HG02678 (cell line): ENCODE results near the gene RAB28.

Experiments used
- ATAC-seq: cut with Tn5 transposase; IDR thresholded peaks from one replicate; pipeline ENCODE4 v1.9.1; 2021; ENCODE audit warnings: mild to moderate bottlenecking, moderate library complexity; ENCODE audit not compliant: unreplicated experiment

The RAB28 gene

DNA sequence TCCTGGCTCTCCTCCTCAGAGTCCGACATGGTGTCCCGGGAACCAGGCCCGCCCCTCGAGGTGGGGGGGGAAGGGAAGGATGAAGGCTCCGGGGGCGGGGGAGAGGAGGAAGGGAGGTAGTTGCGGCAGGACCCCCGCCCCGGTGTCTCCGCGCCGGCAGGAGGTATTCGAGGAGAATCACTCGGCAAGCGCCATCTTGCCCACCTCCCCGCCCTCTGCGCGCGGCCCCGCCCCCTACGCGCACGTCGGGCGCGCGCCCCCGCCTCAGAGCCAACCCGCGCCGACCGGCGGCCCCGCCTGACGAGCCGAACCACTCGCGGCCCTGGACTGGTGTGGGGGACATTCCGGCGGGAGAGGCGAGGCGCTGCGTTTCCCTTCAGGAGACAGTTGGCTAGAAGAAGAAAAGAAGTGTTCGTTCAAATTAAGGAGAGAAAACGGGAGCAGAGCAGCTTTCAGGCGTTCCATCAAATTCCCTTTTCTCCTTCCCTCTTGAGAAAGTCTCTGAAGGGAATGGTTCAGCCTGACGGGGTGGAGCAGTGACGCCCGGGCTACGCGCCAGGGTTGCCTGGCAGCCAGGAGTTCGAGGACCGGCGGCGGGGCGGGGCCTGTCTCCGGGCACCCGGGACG, at the start of gene RAB28:
Gene RAB28 (minus strand): TSS at position 219 of the 627 bp plus-strand sequence.
- ATAC-seq: peak; percentile 96

DNA sequence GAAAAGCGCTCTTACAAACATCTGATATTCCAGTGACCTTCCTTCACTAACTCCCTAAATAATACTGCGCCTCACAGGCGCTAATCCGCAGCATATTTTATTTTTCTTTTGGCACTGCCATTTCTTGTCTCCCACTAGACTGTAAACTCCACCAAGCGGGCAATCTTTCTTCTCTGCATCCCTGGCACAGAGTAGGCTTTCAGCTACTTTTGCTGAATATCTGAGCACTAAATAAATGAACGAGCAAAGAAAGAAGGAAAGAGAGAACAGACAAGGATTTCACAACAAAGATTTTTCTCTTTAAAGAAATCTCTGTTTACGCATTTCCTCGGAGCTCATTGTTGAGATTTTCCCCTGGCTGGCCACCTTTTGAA, 47.5 kb upstream of the RAB28 start:
- ATAC-seq: no peak

DNA sequence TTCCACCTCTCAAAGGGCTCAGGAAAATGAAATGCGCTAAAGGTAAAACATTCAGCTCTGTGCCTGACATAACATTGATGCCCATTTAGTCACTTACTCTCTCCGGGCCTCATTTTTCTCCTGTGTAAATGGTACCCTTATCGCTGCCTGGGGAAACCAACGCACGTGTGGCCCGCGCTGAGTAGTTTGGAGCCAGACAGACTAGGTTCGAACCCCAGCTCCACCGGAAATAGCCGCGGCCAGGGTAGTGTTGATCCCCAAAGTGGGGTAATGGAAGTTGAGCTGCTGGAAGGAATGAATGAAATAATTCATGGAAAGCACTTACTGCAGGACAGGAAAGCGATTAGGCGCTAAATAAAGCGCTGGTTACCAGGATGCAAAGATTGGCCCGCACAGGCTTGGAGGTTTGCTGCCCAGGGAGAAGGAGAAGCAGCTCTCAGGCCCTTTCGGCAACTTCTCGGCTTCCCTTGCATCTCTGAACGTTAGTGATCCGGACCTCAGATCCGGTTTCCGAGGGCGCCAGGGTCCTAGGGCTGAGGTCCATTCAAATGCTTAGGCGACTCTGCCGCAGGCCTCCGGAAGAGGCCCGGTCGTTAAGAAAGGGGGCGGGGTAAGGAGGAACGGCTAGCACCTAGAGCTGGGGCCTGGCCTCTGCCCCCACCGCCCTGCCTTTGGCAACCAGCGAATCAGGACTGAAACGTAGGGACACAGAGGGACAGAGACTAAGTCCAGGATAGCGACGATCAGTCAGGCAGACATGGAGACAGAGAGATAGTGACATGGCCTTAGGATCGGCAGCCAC, 46.9 kb upstream of the RAB28 start:
- no peak for ATAC-seq

DNA sequence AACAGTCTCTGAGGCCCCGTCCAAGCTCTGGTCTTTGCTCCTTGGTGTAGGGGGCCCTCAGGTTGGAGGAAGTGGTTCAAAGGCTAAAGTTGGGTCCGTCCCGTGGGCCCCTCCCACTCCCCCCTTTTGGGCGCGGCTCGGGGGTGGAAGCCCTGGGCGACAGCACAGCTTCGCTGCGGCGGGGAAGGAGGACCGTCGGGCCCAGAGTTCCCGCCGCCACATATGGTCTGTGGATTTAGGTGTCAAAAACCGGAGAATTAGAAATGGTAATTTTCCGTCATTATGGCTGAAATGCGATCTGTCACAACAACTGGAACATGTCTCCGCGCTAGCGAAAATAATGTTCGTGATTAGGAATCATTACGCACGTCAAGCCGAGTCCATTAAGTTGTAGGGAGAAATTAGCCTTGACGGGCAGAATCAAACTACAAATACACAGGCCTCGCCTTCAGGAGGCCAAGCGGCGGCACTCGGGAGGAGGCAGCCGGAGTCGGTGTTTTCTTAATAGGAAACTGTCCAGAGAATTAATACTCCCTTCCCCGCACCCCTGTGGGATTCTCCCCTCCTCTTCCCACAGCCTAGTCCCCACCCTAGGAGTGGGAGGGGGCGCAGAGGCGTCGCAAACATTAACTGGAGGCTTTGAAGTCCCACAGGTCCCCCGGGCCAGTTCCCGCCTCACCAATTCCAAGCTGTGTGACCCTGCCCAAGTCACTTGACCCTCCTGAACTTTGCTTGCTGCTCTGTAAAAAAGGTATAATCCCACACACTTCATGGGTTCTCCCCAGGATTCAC, 45.2 kb upstream of the RAB28 start:
- ATAC-seq: no peak

GRCh38 chr4:13528821-13529127, 44.6 kb upstream of the RAB28 start:
- ATAC-seq: no peak

GRCh38 chr4:13527981-13528820, 44.1 kb upstream of the RAB28 start:
- ATAC-seq: peak; percentile 80

DNA sequence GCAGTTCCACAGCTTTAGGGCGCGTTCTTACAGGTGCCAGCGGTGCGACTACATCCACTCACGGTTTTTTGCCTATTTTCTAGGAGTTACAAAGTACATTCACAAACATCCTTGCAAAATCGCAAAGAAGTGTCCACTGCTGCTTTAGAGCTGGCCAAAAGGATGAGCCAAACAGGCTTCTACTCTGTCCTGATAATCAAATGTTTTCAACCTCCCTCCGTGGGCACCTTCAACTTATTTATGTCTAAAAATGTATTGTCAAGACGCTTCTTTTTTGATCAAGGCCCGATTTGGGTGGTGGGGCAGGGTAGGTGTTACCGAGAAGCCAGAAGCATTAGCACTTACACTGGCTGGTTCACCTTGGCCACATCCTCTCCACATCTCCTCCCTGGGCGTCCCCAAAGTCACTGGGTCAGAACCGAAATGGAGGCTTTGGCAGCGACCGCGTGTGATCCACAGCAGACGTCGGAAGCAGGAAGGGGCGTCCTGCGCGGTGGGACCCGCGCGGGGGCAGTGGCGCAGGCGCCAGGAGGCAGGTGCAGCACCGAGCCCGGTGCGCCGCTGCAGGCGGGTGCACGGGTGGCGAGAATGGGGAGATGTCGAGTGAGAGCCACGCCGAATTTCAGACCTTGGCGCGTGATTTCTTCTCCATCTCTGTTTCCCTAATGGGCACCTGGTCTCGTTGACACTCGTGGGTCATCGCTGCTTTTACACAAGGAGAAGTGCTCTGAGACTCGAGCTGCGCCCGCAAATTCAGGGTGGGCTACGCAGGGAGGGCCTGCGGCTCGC, 43.2 kb upstream of the RAB28 start:
- ATAC-seq: no peak

- no peak for ATAC-seq
Observed at GRCh38 chr4:13526658-13527057, 42.5 kb upstream of the RAB28 start.

DNA sequence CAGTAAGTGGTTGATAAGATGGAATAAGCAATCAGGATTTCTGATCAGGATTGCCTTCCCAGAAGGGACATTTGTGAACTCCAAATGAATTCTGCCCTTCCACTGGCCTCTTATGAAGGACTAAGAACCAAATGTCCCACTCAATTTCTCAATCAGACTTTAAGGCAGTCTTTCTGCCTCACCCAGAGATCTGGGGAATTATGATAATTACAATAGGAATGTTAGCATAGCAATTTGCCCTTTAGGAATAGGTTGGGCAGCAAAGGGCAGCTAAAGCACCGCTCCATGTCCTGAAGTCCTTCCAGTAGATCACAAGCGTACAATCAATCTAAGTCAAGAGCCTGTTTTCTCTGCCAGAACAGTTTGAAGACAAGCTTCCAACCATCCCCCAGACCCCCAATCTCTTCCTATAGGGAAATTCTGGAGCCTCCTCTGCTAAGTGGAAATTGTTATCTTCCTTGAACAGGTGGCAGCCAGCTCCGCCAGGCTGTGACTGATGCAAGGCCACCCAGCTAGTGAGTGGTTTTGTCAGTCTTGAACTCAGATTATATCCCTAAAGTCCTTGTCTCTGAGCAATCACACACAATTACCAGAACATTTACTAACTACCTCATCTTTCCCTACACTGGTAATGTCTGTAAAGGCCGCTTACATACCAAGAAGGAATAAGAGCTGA, 41.6 kb upstream of the RAB28 start:
- ATAC-seq: no peak

DNA sequence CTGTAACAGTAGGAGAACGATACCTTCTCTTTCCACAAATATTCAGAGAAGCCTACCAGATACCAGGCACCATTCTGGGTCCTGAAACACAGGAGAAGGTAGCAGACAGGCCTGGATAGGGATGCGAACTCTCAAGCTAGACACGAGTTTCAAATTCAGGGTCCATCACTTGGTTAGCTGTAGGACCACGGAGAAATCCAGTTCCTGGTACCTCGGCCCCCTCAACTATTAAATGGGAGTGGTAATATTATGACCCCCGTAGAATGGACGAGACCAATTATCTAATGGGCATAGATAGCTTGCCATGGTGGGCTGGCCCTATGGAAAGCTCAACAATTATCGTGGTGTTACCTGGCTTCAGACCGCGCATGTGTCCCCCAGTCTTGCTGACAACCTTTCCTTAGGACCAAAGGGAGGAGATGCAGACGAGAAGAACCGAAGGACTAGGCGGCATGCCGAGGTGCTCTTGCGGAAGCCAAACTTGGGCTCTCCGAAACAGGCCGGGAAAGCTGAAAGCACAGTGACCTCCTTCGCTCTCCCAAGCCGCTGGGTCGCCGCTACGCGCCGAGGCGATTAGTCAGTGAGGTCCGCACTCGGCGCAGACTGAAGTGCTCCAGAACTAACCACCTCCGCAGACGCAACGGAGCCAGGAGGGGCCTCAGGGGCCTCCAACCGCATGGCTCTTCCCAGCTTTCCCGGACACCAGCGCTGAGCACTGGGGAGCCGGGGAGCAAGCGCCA, 40.5 kb upstream of the RAB28 start:
- no peak for ATAC-seq

- no peak for ATAC-seq
Observed at GRCh38 chr4:13523591-13524503, 39.7 kb upstream of the RAB28 start.

GRCh38 chr4:13523105-13523477, 39.0 kb upstream of the RAB28 start:
- ATAC-seq: no peak

GRCh38 chr4:13522282-13523104, 38.4 kb upstream of the RAB28 start:
- no peak for ATAC-seq

DNA sequence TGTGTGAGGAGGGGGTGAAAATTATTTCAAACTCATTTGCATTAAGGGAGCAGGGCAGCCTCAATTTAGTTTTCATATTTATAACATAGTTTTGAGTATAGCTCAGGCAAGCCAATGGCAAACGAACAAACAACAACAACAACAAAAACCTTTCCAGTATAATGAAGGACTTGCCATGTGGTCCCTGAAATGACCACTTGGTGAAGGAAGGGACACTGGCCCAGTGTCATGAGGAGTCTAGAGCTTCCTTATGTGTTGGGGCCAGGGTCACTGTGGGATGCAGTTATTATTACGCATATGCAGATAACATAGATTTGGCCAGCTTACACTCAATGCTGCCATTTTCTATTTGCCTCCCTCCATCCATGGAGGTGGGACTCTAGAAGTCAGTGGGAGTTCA, 36.9 kb upstream of the RAB28 start:
- no peak for ATAC-seq

DNA sequence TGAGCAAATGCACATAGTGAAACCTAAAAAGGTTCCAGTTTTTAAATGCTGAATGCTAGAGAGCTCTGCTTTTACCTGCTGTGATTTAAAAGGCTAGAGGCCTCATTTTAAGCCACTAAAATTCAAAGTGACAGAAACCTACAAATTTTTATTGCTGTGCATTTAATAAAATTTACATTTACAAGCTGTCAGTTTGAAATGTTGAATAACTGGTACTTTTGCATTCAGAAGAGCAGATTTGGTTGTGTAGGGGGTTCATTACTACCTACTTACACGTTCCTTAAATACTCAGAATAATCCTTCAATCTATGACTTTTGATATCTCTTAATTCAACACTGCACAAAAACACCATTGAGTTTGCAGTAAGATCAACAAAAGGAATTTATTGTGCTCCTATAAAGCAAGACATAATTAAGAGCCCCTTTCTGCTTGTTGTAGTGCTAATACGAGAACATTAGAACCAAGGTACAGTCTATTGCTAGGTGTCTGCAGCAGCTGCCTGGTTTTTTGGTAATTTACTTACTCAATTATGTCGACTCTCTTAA, 32.2 kb upstream of the RAB28 start:
- no peak for ATAC-seq

GRCh38 chr4:13515268-13515667, 31.1 kb upstream of the RAB28 start:
- no peak for ATAC-seq

- ATAC-seq: no peak
Observed at GRCh38 chr4:13514722-13515121, 30.6 kb upstream of the RAB28 start.
